ENCODE data around the gene PRDX6.
"Not testable (repeated sequence)": the region's sequence is repeated elsewhere in the genome, so short reads cannot be mapped to it uniquely, and the experiment has no call there.

PRDX6 gene, protein sequence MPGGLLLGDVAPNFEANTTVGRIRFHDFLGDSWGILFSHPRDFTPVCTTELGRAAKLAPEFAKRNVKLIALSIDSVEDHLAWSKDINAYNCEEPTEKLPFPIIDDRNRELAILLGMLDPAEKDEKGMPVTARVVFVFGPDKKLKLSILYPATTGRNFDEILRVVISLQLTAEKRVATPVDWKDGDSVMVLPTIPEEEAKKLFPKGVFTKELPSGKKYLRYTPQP

DNA sequence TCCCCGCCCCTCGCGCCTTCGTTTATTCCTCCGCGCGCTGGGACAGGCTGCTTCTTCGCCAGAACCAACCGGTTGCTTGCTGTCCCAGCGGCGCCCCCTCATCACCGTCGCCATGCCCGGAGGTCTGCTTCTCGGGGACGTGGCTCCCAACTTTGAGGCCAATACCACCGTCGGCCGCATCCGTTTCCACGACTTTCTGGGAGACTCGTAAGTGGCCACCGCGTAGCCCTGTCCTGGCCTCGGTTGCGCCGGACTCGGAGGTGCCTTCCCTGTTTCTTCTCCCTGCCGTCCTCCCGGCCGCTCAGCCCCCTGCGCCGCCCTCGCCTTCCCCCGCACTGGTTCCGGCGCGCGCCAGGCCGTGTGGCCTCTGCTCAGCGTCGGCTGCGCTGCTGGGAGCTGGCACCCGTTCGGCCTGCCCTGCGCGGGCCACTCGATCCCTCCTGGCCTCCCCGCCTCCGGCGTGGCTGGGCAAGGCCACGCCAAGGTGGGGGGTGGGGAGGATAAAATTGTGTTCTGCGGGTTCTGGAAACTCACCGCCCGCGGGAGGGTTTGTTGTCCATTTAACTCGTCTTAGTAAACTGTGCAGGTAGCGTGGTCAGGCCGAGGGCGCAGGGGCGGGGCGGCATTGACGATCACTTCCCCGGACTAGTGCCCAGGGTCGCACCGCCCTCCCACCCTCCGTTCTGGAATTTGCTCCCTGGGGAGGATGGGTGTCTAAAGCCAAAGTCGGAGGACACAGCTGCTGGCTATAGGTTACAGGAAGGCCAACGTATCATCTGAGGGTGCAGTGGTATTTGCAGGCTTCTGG, at the start of gene PRDX6:
PRDX6 (plus strand) TSS at position 50 of the 808 bp plus-strand sequence; CDS start at position 113, 63 bp downstream.
- DNase-seq = no peak

DNA sequence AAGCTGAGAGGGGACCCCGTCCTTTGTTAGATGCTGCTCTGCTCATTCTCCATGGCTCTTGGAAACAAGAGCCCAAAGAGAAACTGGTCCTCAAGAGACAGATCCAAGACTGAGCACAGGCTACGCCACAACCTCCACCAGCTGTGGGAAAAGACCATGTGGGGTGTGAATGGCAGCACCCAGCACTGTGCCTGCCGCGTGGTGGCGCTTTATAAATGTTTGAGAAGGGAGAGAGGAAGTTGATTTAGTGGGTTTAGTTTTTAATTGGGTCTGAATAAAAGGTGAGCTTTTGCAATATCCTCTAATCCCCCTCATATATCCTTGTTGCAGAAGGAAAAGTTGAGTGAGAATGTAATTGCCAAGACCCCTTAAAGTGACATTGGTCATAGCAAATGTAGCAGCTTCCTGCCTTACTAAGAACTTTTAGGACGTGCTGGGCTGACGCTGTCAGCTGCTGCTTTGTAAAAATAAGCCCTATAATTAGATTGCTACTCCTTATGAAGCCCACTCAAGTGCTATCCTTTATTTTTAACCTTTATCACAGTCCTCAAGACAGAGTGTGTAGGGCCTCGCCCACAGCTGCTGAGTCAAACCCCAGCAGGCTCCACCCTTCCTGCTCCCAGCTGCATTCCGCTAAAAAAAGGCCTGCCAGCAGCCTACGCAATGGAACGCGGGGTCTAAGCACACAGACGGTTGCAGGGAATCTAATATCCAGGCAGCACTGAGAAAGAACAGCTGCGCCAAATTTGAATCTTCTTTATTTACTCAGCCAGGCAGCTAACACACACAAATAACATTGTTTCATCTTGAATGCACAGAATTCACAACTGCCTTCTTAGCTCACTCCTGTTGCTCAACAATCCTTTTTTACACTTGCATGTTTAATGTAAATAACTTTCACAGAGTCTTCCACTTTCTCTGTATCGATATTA, 47.4 kb upstream of the PRDX6 start:
- no peak for DNase-seq

DNA sequence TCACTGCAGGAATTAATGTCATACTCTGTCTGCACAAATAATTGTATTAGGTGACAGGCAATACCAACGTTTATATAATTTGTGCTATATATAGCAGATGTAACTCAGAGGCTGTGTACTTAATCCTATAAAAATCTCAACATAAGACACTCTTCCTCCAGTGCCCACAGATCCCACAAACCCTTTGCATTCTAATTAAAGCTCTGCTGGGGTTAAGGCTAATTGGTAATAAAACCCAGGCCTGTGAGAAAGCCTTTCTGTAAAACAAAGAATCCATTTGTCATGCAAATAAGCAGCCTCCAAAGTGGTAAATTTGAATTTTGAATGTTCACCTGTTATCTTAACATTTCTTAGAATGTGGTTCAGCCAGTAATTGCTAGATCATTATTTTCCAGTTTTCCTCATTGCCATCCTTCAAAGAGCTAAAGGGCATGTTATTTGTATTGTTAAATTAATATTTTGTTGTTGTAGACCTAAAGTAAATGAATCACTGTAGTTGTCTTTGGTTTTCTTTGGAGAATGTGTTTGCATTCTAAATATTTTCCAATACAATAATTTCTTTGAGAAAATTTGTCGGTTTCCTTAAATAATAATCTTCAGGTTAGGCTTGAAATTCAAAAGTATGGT, 46.3 kb upstream of the PRDX6 start:
- no peak for DNase-seq

DNA sequence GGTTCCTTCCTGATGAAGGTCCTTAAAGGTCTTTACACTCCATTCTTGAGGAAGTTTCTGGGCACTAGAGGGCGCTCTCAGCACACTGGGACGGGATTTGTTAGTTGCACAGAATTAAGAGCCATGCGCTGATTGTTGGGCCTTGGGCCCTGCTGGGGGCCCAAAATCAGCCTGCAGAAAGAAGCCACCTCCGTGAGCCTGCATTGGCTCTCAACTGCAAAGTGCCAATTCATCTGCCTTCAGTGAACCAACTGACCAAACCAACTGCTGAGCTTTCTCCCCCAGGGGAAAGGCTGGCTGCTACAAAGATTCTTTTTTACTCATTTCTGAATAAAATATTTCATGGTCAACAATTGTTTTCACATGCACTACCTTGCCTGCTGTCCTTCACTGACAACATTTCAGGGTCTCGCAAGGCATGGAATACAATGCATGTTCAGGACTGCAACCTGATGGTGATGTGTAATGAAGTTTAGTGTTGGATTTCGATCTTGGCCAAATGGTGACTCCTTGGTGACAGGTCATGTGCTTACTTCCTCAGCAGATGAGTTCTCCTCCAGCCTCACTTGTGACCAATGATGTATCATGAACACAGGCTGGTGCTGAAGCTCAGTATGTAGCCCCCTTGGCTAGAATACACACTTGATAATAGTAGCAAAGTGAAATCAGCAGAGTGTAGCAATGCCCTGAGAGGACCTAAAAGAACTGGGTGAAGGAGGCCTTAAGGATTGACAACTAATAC, 45.7 kb upstream of the PRDX6 start:
- no peak for DNase-seq

DNA sequence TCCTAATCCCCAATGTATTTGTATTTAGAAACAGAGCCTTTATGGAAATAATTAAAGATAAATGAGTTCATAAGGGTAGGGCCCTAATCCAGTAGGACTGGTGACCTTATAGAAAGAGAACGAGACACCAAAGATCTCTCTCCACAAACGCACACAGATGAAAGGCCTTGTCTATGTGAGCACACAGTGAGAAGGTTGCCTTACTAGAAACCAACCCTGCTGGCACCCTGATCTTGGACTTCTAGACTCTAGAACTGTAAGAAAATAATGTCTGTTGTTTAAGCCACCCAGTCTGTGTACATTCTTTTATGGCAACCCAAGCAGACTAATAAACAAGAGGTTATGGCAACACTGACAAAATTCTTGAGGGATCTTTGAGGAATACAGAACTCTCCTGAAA, 44.8 kb upstream of the PRDX6 start:
- no peak for DNase-seq

DNA sequence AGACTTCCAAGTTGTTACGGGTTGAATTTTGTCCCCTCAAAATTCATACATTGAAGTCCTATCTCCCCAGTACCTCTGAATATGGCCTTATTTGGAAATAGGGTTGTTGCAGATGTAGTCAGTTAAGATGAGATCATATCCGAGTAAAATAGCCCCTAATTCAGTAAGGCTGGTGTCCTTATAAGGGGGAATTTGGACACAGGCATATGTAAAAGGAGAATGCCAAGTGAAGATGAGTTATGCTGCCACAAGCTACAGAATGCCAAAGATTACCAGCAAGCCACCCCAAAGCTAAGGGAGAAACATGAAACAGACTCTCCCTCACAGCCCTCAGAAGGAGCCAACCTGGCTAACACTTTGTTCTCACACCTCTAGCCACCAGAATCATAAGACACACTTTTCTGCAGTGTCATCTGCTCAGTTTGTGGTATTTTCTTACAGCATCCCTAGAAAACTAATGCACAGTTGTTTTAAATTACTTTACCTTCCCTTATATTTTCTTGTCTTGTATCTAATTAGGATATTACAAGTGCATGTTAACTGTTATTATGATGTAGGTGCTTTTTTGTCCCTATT, 43.3 kb upstream of the PRDX6 start:
- no peak for DNase-seq

DNA sequence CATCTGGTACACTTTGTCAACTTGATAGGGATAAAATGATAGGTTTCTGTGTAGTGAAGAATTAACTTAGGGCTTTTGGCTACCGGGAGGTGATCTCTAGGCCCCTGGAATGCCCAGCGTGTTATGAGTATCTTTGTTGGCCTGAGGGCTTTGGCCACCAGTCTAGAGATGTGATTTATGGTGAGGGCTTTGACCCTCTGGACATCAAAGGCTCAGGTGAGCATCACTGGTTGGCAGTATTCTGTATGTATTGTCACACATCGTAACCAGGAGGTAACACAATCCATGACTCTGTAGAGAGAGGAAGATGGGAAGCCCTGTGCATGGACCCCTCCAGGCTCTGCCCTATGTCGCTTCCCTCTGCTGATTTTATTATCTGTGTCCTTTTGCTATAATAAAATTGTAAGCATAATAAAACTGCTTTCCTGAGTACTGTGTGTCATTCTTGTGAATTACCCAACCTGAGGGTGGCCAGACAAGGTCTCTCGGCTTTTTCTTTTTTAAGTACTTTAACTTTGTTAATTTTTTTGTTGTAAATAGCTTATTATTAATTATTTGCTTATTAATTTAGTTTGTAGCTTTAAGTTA, 40.2 kb upstream of the PRDX6 start:
- no peak for DNase-seq

DNA sequence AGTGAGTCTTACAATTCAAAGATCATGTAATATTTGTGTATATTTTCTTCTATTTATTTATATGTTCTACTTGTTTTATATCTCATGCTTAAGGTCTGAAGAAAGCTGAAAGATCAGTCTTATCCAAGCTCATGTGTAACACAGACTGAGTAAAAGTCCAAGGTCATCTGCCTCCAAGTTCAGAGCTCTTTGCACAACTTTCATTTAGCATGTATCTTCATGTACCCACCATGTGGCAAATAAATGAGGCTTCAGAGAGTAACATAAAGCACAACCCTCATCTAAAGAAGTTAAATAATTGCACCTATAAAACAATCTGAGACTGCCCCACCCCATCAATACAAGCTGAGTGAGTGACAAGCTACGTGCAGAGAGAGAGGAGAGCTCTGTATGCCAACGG, 38.5 kb upstream of the PRDX6 start:
- no peak for DNase-seq

DNA sequence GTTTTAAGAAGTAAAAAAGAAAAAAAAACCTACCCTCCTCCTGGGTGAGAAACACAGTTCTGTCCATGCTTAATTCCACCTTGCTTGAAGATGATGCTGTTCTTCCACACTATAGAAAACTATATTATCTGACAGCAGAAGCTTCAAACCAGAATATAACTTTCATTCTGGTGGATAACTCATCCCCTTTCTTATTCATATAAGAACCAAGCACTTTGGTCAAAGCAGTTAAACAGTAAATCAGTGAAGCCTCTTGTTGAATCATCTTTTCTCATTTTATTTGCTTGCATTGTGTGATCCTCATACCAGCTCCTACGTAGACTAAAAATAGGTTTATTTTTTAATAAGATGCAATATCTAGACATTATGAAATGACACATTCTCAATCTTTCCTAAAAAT, 36.7 kb upstream of the PRDX6 start:
- DNase-seq = no peak

DNA sequence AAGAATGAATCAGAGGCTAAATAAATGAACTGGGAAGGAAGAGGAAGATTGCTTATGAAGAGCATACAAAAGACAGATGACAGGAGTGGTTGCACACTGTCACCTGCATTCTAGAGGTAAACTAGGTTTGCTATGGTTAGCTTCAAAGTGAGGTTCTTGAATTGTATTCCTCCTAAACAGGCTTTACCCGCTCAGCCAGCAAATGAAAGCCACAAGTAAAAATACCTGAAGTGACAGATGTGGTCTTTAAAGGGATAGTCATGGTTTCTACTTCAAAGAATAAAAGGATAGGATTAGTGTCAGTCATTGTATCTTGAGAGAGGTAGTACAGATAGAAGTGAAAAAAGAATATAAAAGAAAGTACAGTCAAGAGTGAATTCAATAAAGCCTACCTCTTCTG, 32.4 kb upstream of the PRDX6 start:
- no peak for DNase-seq

DNA sequence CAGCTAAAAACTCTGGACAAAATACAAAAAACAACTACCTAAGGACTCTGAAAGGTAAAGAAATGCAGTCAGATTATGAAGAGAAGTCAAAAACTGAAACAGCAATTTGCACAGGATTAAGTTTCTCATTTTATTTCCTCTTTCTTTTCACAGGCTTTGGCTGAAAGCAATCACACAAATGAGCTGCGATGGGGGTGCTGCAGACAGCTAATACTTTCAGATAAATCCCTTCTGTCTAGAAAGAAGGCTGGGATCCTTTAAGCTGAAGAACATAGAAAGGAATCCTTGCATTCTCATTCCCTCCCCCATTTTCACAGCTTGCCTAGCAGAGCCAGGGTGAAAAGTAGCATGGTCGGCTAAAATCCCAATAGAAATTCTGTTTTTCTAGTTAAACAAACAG, 32.0 kb upstream of the PRDX6 start:
- DNase-seq = no peak

DNA sequence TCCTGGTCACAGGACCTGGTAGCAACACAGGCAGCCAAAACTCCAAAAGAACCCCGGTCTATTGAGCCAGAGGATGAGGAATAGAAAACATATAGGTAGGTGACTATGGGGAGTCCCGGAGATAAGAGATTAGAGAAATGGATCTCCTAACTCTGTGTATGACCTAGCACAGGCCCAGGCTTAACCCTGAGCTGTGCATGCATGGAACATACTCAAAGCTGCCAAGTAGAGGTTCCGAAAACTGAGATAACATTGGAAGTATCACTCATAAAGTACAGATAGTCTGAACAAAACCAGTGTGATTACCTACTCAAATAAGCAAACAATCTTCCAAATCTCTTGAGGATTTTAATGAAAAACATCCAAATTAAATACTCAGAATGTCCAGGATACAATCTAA, 31.5 kb upstream of the PRDX6 start:
- DNase-seq = no peak

DNA sequence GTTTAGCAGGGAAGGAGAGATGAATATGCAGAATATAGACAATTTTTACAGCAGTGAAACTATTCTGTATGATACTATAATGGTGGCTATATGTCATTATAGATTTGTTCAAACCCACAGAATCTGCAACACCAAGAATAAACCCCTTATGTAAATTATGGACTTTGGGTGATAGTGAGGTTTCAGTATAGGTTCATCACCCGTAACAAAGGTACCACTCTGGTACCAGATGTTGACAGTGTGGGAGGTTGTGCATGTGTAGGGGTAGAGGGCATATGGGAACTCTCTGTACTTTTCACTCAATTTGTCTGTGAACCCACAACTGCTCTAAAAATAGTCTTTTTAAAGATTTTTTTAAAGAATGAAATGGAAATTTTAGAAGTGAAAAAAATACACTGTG, 29.9 kb upstream of the PRDX6 start:
- no peak for DNase-seq

DNA sequence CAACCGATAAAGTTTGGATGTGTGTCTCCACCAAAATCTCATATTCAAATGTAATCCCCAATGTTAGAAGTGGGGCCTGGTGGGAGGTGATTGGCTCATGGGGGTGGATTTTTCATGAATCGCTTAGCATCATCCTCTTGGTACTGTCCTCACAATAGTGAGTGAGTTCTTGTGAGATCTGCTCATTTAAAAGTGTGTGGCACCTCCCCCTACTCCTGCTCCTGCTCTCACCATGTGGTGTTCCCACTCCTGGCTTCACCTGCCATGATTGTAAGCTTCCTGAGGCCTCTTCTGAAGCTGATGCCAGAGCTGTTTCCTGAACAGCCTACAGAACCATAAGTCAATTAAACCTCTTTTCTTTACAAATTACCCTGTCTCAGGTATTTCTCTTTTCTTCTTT, 28.2 kb upstream of the PRDX6 start:
- no peak for DNase-seq

DNA sequence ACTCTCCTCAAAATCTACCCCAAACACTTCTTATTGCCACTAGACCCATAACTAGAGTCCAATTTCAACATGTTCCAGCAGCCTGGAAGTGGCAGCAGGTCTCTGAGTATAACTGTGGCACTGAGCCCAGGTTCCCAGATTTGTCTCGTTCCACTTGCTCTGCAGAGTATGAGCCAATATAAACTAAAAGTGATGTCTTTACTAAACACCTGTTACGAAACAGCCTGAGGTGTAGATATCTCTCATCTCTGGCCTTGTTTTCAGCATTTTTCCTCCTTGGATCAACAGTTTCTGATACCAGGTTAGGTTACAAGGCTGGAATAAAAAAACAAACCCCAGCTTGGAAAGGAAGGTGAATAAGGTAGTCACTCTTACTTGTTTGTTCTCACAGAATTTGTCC, 25.2 kb upstream of the PRDX6 start:
- no peak for DNase-seq

DNA sequence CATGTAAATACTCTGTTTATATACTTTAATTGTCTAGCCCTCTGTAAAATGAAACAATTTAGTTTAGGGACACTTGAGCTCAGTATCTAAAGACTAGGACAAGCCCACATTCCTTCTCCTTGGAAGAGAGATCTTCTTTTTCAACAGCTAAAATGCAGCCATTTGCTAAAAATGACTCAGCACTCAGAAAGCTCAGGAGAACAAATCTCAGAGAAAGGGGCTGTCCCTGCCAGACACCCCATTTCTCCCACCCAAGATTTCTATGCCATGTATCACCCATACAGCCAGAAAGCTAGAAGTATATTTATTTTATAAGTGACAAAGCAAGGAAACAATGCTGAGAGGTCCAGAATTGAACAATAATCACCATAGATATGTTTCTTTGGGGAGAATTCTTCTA, 23.2 kb upstream of the PRDX6 start:
- DNase-seq = no peak

DNA sequence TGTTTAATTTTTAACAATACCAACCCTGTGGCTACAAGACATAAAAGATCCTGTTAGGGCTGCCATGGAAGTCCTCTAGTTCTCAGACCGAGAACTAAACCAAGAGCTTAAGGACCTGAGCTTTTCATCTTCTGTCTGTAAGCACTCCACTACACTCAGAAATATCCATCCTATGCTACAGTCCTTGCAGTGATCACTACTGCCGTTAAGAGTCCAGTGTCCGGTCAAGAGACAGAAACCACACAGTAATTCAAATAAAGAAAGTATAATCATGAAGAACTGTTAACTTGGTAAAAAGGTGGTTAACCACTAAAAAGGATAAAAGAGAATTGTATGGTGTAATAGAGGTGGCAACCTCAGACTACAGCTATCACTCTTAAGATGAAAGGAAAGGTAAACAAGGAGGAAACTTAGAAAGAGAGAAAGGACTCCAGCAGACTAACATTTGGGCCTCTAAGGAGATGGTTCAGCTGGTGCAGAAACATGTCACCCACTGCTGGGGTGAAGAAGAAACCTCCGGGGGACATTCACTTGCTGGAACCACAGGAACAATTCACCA, 22.1 kb upstream of the PRDX6 start:
- no peak for DNase-seq

DNA sequence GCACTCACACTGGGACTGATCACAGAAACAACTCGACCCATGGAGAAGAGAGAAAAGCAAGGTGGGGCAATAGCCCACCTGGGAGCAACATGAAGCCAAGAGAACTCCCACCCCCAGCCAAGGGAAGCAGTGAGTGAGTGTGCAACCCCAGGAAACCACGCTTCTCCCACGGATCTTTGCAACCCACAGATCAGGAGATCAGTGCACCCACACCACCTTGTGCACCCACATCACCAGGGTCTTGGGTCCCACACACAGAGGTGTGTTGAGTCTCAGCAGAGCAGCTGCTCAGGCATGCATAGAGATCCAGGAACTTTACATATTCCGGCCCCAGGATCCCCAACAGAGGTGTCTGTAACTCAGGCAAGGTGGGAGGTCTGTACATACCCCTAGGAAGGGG, 17.2 kb upstream of the PRDX6 start:
- no peak for DNase-seq

DNA sequence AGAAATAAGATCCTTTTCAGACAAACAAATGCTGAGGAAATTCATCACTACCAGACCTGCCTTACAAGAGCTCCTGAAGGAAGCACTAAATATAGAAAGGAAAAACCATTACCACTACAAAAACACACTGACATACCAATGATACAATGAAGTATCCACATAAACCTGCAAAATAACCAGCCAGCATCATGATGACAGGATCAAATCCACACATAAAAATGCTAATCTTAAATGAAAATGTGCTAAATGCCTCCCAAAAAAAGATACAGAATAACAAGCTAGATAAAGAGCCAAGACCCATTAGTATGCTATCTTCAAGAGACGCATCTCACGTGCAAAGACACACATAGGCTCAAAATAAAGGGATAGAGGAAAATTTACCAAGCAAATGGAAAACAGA, 14.5 kb upstream of the PRDX6 start:
- not testable (repeated sequence) for DNase-seq

DNA sequence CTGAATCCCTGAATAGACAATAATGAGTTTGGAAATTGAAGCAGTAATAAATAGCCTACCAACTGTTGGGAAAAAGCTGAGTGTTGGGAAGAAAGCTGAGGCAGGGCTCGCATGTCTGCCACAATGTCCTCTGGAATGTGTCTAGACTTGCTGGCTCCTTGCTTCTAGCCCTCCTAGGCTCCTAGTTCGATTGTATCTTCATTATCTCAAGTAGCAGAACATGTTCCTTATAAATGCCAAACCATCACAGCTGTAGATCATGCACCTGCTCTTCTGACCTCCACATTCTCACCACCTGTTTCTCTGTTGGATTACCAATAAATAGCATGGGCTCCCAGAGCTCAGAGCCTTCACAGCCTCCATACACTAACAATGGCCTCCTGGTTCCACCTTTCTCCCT, 12.9 kb upstream of the PRDX6 start:
- DNase-seq = not testable (repeated sequence)

DNA sequence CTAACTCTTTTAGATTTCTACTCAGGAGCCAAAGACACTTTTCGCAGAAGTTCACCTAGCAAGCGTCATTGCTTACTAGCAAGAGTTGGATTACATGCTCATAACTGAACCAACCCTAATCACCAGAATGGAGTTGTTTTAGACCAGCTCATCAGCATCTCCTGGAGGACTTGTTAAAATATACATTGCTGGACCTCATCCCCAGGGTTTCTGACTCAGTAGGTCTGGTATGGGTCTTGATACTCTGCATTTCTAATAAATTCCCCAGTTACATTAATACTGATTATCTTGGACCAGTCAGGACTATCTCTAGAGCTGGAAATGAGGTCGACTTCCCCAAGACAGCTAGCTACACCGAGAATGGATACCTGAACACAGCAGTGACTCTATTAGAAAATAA, 9.7 kb upstream of the PRDX6 start:
- DNase-seq = no peak
